ENCODE results near the gene ARHGAP36.

- TF ChIP-seq EZH2 (IDR thresholded peaks at IDR 0.05): no peak
- no peak for TF ChIP-seq POLR2AphosphoS5 (IDR thresholded peaks at IDR 0.05; ENCODE audit: borderline replicate concordance, low read depth, low read length)
- TF ChIP-seq FOXP2 (optimal IDR thresholded peaks at IDR 0.05; ENCODE audit: control extremely low read depth, extremely low read length, insufficient read depth): no peak
These were observed 24.1 kb upstream of the ARHGAP36 start for GRCh38 chrX:131034063-131034462.

All from SK-N-MC (cell line).